ENCODE measurements around the gene HEPN1.

DNA sequence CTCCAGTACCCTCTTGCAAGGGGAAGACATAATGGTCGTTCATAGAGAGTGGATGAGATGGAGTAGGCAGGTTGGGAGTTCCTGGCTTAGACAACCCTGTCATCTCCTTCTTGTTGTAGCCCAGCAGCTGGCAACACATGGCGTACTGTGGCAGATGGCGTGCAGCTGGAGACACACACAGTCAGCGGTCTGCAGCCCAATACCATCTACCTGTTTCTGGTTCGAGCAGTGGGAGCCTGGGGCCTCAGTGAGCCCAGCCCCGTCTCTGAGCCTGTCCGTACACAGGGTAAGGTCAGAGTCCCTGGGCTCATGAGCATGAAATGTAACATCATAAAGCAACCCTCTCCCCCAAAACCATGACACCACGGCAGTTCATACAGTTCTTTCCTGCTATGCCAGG is 45.1 kb upstream of the HEPN1 start:
- TF ChIP-seq CTCF (IDR thresholded peaks at IDR 0.05) (no peak), REST (IDR thresholded peaks at IDR 0.05) (no peak), KDM5A (IDR thresholded peaks at IDR 0.05) (no peak), KDM1A (IDR thresholded peaks at IDR 0.05; ENCODE audit: low read depth) (no peak), RCOR1 (IDR thresholded peaks at IDR 0.05; ENCODE audit: low read depth, low read length) (no peak), JUN (IDR thresholded peaks at IDR 0.05) (no peak), MAFK (IDR thresholded peaks at IDR 0.05; ENCODE audit: partially characterized antibody) (no peak), EHF (CRISPR knock-in tag; IDR thresholded peaks at IDR 0.05) (no peak), RFX5 (IDR thresholded peaks at IDR 0.05) (no peak), CHD2 (IDR thresholded peaks at IDR 0.05; ENCODE audit: low read length, partially characterized antibody) (no peak), EP300 (IDR thresholded peaks at IDR 0.05) (no peak), SMC3 (IDR thresholded peaks at IDR 0.05) (no peak), POLR2A (IDR thresholded peaks at IDR 0.05; ENCODE audit: low read length) (no peak)
- TF ChIP-seq, protein P1, sequence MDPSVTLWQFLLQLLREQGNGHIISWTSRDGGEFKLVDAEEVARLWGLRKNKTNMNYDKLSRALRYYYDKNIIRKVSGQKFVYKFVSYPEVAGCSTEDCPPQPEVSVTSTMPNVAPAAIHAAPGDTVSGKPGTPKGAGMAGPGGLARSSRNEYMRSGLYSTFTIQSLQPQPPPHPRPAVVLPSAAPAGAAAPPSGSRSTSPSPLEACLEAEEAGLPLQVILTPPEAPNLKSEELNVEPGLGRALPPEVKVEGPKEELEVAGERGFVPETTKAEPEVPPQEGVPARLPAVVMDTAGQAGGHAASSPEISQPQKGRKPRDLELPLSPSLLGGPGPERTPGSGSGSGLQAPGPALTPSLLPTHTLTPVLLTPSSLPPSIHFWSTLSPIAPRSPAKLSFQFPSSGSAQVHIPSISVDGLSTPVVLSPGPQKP (IDR thresholded peaks at IDR 0.05; ENCODE audit: low read depth, low read length) = no peak
